Esophagus muscularis mucosa (tissue), 4 donors: ENCODE results near the gene ARL4A. TPM values are rescaled to one million over a fixed set of nuclear protein-coding genes. Genes with fewer than 3 reads are reported as not detected.
"Not testable (repeated sequence)": the region's sequence is repeated elsewhere in the genome, so short reads cannot be mapped to it uniquely, and the experiment has no call there.

Experiments
- DNase-seq: peaks from one replicate; pipeline ENCODE4 v3.0.0-alpha.2; 2017; ENCODE audit errors: extremely low spot score
- H3K27ac ChIP-seq, 4 donors: fragments of 200-600 bp; sonication (generic); replicated peaks in 1 of 4; 1 replicate in 3 of 4; 2 replicates in 1 of 4; pipeline ENCODE4 v1.5.1; 2016 to 2019; ENCODE audit warnings: mild to moderate bottlenecking in 1 of 4
- H3K27me3 ChIP-seq, 4 donors: fragments of 200-600 bp; sonication (generic); one replicate each; pipeline versions ENCODE4 v1.5.1 to v1.6.0; 2016 to 2019
- H3K36me3 ChIP-seq, 4 donors: fragments of 200-600 bp; sonication (generic); one replicate each; pipeline ENCODE4 v1.5.1; 2016 to 2019
- H3K4me1 ChIP-seq, 4 donors: fragments of 200-600 bp; sonication (generic); one replicate each; pipeline ENCODE4 v1.5.1; 2016 to 2019
- H3K4me3 ChIP-seq, 4 donors: fragments of 200-600 bp; sonication (generic); 1 replicate in 2 of 4; 2 replicates in 2 of 4; pipeline ENCODE4 v1.5.1; 2016 to 2019; ENCODE audit warnings: mild to moderate bottlenecking in 4 of 4, moderate library complexity in 1 of 4
- H3K9me3 ChIP-seq, 4 donors: fragments of 200-600 bp; sonication (generic); 1 replicate in 3 of 4; 2 replicates in 1 of 4; pipeline ENCODE4 v1.5.1; 2016 to 2019
- CTCF ChIP-seq, 3 experiments: fragments of 200-600 bp in 2 of 3; fragments of 450-650 bp in 1 of 3; sonication (generic) in 2 of 3; IDR thresholded peaks; one replicate each; pipeline ENCODE4 v1.5.1; 2017 to 2019; ENCODE audit warnings: antibody characterized with exemption in 3 of 3, mild to moderate bottlenecking in 2 of 3, moderate library complexity in 1 of 3
- EP300 ChIP-seq: sonication (generic); formaldehyde crosslinking; IDR thresholded peaks from one replicate; pipeline ENCODE4 v1.6.1; 2017; ENCODE audit warnings: antibody characterized with exemption
- POLR2A ChIP-seq: fragments of 450-650 bp; IDR thresholded peaks from one replicate; pipeline ENCODE4 v1.6.1; 2017; ENCODE audit warnings: antibody characterized with exemption, moderate library complexity, mild to moderate bottlenecking, low read depth
- POLR2AphosphoS5 ChIP-seq, 2 donors: sonication (generic); formaldehyde crosslinking; IDR thresholded peaks; one replicate each; pipeline ENCODE4 v1.6.1; 2017; ENCODE audit warnings: antibody characterized with exemption in 2 of 2
- WGBS: methylation state at CpG from one replicate; pipeline ENCODE4 v1.1.5; 2018; 5-methylcytosine and 5-hydroxymethylcytosine counted together
- intact Hi-C: fragments of 100-400 bp; cut with DNase I; formaldehyde crosslinking; loops from one replicate; pipeline ENCODE4 v1.15.1; 2023
- total RNA-seq, 4 donors: library from RNA; depleted of rRNA; stranded (reverse); fragments of >200 nt; gene quantifications; one replicate each; pipeline versions ENCODE4 v1.1.0 to v1.2.1, GENCODE V29; 2016

ARL4A gene
- total RNA-seq, 4 donors from 2014 or later, result 34.9 to 62.3 (median 52.4) TPM

DNA sequence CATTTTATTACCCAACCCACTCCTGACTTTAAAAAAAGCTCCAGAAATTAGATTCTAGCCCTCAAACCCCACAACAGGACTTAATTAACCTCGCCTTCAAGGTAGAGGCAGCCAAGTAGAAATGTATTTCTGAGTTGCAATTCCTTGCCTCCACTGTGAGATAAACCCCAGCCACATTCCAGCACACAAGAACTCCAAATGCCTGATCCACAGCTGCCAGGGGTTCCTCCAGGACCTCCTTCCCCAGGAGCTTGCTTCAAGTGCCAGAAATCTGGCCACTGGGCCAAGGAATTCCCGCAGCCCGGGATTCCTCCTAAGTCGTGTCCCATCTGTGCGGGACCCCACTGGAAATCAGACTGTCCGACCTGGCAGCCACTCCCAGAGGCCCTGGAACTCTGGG lies 25.9 kb upstream of the ARL4A start:
- peaks cover 0 to 11% (median 7%) of the 10 kb centered on the region in 4 donors for H3K4me1 ChIP-seq
- no peak overlapping the region for H3K4me3 ChIP-seq
- H3K9me3 ChIP-seq, result no peaks in the 10 kb centered on the region
- no peak for TF ChIP-seq CTCF (IDR thresholded peaks at IDR 0.05)
- TF ChIP-seq POLR2AphosphoS5 (IDR thresholded peaks at IDR 0.05), result no peak
- no peak for TF ChIP-seq POLR2A
- TF ChIP-seq EP300, result no peak
- intact Hi-C loops, result no loop called here
- H3K36me3 ChIP-seq, result no peaks in the 10 kb centered on the region
- no peak overlapping the region for H3K27ac ChIP-seq
- 93% methylated on average over 6 of the region's 6 CpGs for WGBS
- no peak for DNase-seq
- no peaks in the 10 kb centered on the region for H3K27me3 ChIP-seq

- Histone ChIP-seq H3K27me3 (no peaks in the 10 kb centered on the region), H3K4me1 (peaks cover 6 to 56% (median 45%) of the 10 kb centered on the region in 4 donors), H3K9me3 (no peaks in the 10 kb centered on the region), H3K27ac (peak overlapping the region; percentile 55 to 82 (median 71)), H3K36me3 (no peaks in the 10 kb centered on the region), H3K4me3 (no peak overlapping the region)
- DNase-seq, result no peak
- intact Hi-C loops, result no loop called here
- TF ChIP-seq POLR2AphosphoS5 (IDR thresholded peaks at IDR 0.05), result peak; percentile 79 to 89
- peak; percentile 88 for TF ChIP-seq EP300
- TF ChIP-seq CTCF (IDR thresholded peaks at IDR 0.05), result no peak
- 35% methylated on average over 1 of the region's 1 CpG for WGBS
Measured at GRCh38 chr7:12670000-12670729, 17.3 kb upstream of the ARL4A start.

DNA sequence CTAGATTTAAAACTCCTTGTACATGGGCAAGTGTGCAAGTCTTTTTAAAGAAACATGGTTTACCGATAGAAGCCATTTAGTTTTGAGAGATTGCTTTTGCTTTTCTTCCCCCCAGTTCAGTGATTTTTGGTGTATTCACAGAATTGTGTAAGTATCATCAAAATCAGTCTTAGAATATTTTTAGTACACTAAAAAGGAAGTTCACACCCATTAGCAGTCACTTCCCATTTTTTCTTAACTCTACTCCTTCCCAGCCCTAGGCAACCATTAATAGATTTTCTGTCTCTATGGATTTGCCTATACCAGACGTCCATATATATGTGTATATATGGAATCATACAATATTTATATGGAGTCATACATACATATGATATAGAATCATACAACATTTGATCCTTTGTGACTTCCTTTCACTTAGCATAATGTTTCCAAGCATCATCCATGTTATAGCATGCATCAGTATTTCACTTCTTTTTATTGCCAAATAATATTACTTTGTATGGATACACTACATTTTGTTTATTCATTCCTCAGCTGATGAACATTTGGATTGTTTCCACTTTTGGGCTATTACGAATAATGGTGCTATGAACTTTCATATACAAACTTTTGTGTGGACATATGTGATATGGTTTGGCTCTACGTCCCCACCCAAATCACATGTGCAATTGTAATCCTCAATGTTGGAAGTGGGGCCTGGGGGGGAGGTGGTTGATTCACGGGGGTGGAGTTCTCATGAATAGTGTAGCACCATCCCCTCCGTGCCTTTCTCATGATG lies 16.5 kb upstream of the ARL4A start:
- TF ChIP-seq POLR2AphosphoS5 (IDR thresholded peaks at IDR 0.05), result no peak
- no peak for TF ChIP-seq CTCF (IDR thresholded peaks at IDR 0.05)
- no peak for TF ChIP-seq POLR2A
- no peak for TF ChIP-seq EP300
- H3K4me3 ChIP-seq, result no peak overlapping the region
- H3K9me3 ChIP-seq, result peaks cover 0 to 5% (median 2%) of the 10 kb centered on the region in 4 donors
- H3K27ac ChIP-seq, result peak overlapping the region; percentile 55 to 82 (median 70)
- WGBS, result 57% methylated on average over 6 of the region's 6 CpGs
- no peaks in the 10 kb centered on the region for H3K27me3 ChIP-seq
- DNase-seq, result no peak
- no peaks in the 10 kb centered on the region for H3K36me3 ChIP-seq
- peaks cover 6 to 56% (median 45%) of the 10 kb centered on the region in 4 donors for H3K4me1 ChIP-seq
- intact Hi-C loops, result no loop called here

GRCh38 chr7:12673436-12673835 lies 14.0 kb upstream of the ARL4A start:
- H3K27ac ChIP-seq, intact Hi-C loops, H3K4me3 ChIP-seq, H3K36me3 ChIP-seq, H3K9me3 ChIP-seq, H3K27me3 ChIP-seq, DNase-seq: not testable (repeated sequence)
- 90% methylated on average over 7 of the region's 7 CpGs for WGBS
- peaks cover 6 to 32% (median 28%) of the 10 kb centered on the region in 4 donors for H3K4me1 ChIP-seq

DNA sequence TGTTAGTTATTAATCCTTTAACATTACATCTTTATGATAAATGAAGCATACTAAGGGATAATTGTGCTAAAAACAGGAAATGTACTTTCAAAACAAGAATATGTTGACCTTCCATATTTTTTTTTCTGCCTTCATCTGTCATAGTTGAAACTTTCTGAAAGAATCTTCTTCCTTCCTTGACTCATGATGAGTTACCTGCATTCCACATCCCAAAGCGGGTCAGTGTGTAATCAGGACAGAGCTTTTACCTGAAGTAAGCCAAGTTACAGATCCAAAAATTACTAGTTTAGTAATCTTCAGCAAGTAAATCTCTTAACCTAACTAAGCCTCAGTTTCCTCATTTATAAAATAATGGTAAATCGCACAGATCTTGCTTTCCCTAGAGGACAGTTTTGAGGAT lies 13.4 kb upstream of the ARL4A start:
- peaks cover 6 to 26% (median 24%) of the 10 kb centered on the region in 4 donors for H3K4me1 ChIP-seq
- no peak for TF ChIP-seq EP300
- TF ChIP-seq POLR2AphosphoS5 (IDR thresholded peaks at IDR 0.05), result no peak
- no peak for TF ChIP-seq CTCF (IDR thresholded peaks at IDR 0.05)
- TF ChIP-seq POLR2A, result no peak
- H3K27me3 ChIP-seq, result no peaks in the 10 kb centered on the region
- no peak overlapping the region for H3K4me3 ChIP-seq
- no peak for DNase-seq
- H3K27ac ChIP-seq, result no peak overlapping the region
- H3K9me3 ChIP-seq, result peaks cover 0 to 6% (median 2%) of the 10 kb centered on the region in 4 donors
- H3K36me3 ChIP-seq, result no peaks in the 10 kb centered on the region
- intact Hi-C loops, result no loop called here
- WGBS, result 97% methylated on average over 2 of the region's 2 CpGs
